ENCODE measurements around the gene TRIM74.
A peak's percentile ranks its signal among the peaks of the same experiment; 100 is the strongest.
"Not testable (repeated sequence)": the region's sequence is repeated elsewhere in the genome, so short reads cannot be mapped to it uniquely, and the experiment has no call there.

DNA sequence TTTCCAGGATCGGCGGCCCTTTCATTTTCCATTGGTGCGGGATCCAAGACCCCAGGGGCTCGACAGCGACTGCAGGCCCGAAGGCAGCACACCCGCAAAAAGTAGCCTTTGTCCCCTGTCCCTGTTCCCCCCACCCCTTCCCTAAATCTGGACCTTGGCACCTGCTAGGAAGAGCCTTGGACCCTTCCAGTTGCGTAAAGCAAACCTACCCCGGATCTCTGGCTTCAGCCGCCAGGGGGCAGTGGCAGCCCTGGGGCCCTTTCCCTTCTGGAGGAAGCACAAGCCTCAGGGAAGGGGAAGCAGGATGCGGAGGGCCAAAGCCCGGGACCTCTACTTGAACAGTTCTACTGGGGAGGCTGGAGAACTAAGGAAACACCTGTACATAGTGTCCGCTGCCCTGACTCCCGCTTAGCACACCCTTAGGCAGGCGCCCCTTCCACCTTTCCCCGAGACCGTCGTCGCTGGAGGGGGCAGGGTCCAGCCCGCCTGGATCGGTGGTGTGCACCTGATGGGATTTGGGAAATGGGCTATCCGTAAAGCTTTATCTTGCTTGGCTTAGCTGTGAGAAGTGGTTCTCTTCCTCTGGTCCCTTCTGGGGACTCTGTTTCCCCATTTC, 23.0 kb downstream of the TRIM74 start:
- TF ChIP-seq, protein P1, sequence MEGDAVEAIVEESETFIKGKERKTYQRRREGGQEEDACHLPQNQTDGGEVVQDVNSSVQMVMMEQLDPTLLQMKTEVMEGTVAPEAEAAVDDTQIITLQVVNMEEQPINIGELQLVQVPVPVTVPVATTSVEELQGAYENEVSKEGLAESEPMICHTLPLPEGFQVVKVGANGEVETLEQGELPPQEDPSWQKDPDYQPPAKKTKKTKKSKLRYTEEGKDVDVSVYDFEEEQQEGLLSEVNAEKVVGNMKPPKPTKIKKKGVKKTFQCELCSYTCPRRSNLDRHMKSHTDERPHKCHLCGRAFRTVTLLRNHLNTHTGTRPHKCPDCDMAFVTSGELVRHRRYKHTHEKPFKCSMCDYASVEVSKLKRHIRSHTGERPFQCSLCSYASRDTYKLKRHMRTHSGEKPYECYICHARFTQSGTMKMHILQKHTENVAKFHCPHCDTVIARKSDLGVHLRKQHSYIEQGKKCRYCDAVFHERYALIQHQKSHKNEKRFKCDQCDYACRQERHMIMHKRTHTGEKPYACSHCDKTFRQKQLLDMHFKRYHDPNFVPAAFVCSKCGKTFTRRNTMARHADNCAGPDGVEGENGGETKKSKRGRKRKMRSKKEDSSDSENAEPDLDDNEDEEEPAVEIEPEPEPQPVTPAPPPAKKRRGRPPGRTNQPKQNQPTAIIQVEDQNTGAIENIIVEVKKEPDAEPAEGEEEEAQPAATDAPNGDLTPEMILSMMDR (IDR thresholded peaks at IDR 0.05): peak; percentile 51
- TF ChIP-seq EZH2phosphoT487, EZH2 (IDR thresholded peaks at IDR 0.05): not testable (repeated sequence)

Measured in neural progenitor cell (in vitro differentiated cells).